ENCODE results near the gene MYZAP. TPM values are rescaled to one million over a fixed set of nuclear protein-coding genes. Genes with fewer than 3 reads are reported as not detected.

The MYZAP gene
- total and polyA plus RNA-seq, 4 donors, result 0.50 to 1.8 (median 0.99) TPM

DNA sequence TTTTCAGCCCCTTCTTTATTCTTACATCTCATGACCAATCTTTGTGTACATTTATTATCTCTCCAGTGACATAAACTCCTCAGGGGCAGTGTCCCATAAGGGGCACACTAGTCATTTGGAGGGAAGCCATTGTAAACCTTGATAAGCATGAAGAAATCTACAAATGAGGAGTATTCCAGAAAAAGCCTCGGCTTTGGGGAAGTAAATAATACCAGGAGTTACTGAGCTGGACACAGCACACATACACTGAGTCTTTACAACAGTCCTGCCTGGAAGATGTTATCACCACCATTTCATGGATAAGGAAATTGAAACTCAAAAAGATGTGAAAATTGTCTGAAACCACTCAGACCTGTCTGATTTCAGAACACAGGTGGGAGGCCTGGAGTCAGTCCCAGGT lies 99.4 kb downstream of the MYZAP start:
- H3K27me3 ChIP-seq (ENCODE audit: control insufficient read depth in 4 of 4, insufficient read depth in 4 of 4, low read length in 3 of 4), result no peaks in the 10 kb centered on the region
- no peak overlapping the region for H3K9ac ChIP-seq (ENCODE audit: low read depth in 1 of 2, low read length in 2 of 2)
- TF ChIP-seq, protein P1, sequence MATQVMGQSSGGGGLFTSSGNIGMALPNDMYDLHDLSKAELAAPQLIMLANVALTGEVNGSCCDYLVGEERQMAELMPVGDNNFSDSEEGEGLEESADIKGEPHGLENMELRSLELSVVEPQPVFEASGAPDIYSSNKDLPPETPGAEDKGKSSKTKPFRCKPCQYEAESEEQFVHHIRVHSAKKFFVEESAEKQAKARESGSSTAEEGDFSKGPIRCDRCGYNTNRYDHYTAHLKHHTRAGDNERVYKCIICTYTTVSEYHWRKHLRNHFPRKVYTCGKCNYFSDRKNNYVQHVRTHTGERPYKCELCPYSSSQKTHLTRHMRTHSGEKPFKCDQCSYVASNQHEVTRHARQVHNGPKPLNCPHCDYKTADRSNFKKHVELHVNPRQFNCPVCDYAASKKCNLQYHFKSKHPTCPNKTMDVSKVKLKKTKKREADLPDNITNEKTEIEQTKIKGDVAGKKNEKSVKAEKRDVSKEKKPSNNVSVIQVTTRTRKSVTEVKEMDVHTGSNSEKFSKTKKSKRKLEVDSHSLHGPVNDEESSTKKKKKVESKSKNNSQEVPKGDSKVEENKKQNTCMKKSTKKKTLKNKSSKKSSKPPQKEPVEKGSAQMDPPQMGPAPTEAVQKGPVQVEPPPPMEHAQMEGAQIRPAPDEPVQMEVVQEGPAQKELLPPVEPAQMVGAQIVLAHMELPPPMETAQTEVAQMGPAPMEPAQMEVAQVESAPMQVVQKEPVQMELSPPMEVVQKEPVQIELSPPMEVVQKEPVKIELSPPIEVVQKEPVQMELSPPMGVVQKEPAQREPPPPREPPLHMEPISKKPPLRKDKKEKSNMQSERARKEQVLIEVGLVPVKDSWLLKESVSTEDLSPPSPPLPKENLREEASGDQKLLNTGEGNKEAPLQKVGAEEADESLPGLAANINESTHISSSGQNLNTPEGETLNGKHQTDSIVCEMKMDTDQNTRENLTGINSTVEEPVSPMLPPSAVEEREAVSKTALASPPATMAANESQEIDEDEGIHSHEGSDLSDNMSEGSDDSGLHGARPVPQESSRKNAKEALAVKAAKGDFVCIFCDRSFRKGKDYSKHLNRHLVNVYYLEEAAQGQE (IDR thresholded peaks at IDR 0.05), result no peak
- TF ChIP-seq HNF4A (conservative IDR thresholded peaks at IDR 0.05), result no peak
- no peak for TF ChIP-seq FOXA2 (IDR thresholded peaks at IDR 0.05)
- no peak for TF ChIP-seq RXRA (IDR thresholded peaks at IDR 0.05)
- TF ChIP-seq, protein P2, sequence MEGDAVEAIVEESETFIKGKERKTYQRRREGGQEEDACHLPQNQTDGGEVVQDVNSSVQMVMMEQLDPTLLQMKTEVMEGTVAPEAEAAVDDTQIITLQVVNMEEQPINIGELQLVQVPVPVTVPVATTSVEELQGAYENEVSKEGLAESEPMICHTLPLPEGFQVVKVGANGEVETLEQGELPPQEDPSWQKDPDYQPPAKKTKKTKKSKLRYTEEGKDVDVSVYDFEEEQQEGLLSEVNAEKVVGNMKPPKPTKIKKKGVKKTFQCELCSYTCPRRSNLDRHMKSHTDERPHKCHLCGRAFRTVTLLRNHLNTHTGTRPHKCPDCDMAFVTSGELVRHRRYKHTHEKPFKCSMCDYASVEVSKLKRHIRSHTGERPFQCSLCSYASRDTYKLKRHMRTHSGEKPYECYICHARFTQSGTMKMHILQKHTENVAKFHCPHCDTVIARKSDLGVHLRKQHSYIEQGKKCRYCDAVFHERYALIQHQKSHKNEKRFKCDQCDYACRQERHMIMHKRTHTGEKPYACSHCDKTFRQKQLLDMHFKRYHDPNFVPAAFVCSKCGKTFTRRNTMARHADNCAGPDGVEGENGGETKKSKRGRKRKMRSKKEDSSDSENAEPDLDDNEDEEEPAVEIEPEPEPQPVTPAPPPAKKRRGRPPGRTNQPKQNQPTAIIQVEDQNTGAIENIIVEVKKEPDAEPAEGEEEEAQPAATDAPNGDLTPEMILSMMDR (IDR thresholded peaks at IDR 0.05; ENCODE audit: low read depth, low read length, missing input control), result no peak
- TF ChIP-seq TAF1 (conservative IDR thresholded peaks at IDR 0.05), result no peak
- no peak for TF ChIP-seq SP1 (IDR thresholded peaks at IDR 0.05)
- TF ChIP-seq, protein P3, sequence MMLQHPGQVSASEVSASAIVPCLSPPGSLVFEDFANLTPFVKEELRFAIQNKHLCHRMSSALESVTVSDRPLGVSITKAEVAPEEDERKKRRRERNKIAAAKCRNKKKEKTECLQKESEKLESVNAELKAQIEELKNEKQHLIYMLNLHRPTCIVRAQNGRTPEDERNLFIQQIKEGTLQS (IDR thresholded peaks at IDR 0.05), result no peak
- TF ChIP-seq JUND (IDR thresholded peaks at IDR 0.05), result no peak
- TF ChIP-seq, protein P4, sequence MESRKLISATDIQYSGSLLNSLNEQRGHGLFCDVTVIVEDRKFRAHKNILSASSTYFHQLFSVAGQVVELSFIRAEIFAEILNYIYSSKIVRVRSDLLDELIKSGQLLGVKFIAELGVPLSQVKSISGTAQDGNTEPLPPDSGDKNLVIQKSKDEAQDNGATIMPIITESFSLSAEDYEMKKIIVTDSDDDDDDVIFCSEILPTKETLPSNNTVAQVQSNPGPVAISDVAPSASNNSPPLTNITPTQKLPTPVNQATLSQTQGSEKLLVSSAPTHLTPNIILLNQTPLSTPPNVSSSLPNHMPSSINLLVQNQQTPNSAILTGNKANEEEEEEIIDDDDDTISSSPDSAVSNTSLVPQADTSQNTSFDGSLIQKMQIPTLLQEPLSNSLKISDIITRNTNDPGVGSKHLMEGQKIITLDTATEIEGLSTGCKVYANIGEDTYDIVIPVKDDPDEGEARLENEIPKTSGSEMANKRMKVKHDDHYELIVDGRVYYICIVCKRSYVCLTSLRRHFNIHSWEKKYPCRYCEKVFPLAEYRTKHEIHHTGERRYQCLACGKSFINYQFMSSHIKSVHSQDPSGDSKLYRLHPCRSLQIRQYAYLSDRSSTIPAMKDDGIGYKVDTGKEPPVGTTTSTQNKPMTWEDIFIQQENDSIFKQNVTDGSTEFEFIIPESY (IDR thresholded peaks at IDR 0.05), result no peak
- TF ChIP-seq NR2F2 (IDR thresholded peaks at IDR 0.05), result no peak
- no peak for TF ChIP-seq YY1 (IDR thresholded peaks at IDR 0.05)
- H3K36me3 ChIP-seq (ENCODE audit: control insufficient read depth in 4 of 4, insufficient read depth in 3 of 4, low read depth in 1 of 4, low read length in 3 of 4), result no peaks in the 10 kb centered on the region
- H3K9me3 ChIP-seq (ENCODE audit: control insufficient read depth in 4 of 4, low read length in 3 of 4), result no peaks in the 10 kb centered on the region
- no peak overlapping the region for H3K4me3 ChIP-seq (ENCODE audit: low read depth in 1 of 3, low read length in 3 of 3)
- no peaks in the 10 kb centered on the region for H3K4me1 ChIP-seq (ENCODE audit: control insufficient read depth in 4 of 4, insufficient read depth in 4 of 4, low read length in 3 of 4)
- no peak overlapping the region for H3K27ac ChIP-seq (ENCODE audit: low read depth in 1 of 2, low read length in 2 of 2)
- 18% methylated on average over 1 of the region's 1 CpG for WGBS
- DNase-seq (ENCODE audit: low spot score), result no peak

DNA sequence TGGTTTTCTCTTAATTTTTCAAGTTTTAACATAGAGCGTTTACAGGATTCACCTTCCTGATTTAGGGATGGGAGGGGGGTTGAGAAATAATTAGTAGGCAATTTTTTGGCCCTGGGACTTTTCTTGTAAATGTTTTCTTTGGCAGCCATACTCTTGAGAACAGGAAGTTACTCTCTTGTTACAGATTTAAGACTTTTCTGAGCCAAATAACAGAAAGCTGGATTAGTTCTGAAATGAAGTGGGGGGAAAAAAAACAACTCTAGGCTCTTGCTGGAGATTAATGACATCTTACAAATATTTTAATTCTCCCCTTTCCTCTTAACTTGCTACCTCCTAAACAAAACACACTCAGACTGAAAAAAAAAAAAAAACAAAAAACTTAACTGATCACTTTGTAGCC lies 101.0 kb downstream of the MYZAP start:
- WGBS, result 72% methylated on average over 1 of the region's 1 CpG
- no peaks in the 10 kb centered on the region for H3K4me1 ChIP-seq (ENCODE audit: control insufficient read depth in 4 of 4, insufficient read depth in 4 of 4, low read length in 3 of 4)
- DNase-seq (ENCODE audit: low spot score), result no peak
- no peaks in the 10 kb centered on the region for H3K36me3 ChIP-seq (ENCODE audit: control insufficient read depth in 4 of 4, insufficient read depth in 3 of 4, low read depth in 1 of 4, low read length in 3 of 4)
- no peaks in the 10 kb centered on the region for H3K9me3 ChIP-seq (ENCODE audit: control insufficient read depth in 4 of 4, low read length in 3 of 4)
- no peak overlapping the region for H3K4me3 ChIP-seq (ENCODE audit: low read depth in 1 of 3, low read length in 3 of 3)
- no peak overlapping the region for H3K27ac ChIP-seq (ENCODE audit: low read depth in 1 of 2, low read length in 2 of 2)
- no peak overlapping the region for H3K9ac ChIP-seq (ENCODE audit: low read depth in 1 of 2, low read length in 2 of 2)
- no peaks in the 10 kb centered on the region for H3K27me3 ChIP-seq (ENCODE audit: control insufficient read depth in 4 of 4, insufficient read depth in 4 of 4, low read length in 3 of 4)
- TF ChIP-seq JUND (IDR thresholded peaks at IDR 0.05), result no peak
- TF ChIP-seq HNF4G (IDR thresholded peaks at IDR 0.05), result no peak
- no peak for TF ChIP-seq FOXA1 (IDR thresholded peaks at IDR 0.05)
- TF ChIP-seq HNF4A (conservative IDR thresholded peaks at IDR 0.05), result no peak
- TF ChIP-seq, protein P1 (IDR thresholded peaks at IDR 0.05), result no peak
- TF ChIP-seq, protein P2 (IDR thresholded peaks at IDR 0.05; ENCODE audit: low read depth, low read length, missing input control), result no peak
- TF ChIP-seq, protein P3 (IDR thresholded peaks at IDR 0.05), result no peak
- no peak for TF ChIP-seq RAD21 (IDR thresholded peaks at IDR 0.05)
- TF ChIP-seq, protein P5, sequence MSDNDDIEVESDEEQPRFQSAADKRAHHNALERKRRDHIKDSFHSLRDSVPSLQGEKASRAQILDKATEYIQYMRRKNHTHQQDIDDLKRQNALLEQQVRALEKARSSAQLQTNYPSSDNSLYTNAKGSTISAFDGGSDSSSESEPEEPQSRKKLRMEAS (IDR thresholded peaks at IDR 0.05), result no peak
- no peak for TF ChIP-seq RXRA (IDR thresholded peaks at IDR 0.05)
- no peak for TF ChIP-seq GABPA (IDR thresholded peaks at IDR 0.05 in 1 of 2, conservative IDR thresholded peaks at IDR 0.05 in 1 of 2)

All from liver (tissue), 9 donors.